GM21723 (cell line): Measurements from ENCODE around the gene KCNK17.

Experiments
- ATAC-seq: cut with Tn5 transposase; IDR thresholded peaks from one replicate; pipeline ENCODE4 v1.9.1; 2021; ENCODE audit warnings: mild to moderate bottlenecking, moderate library complexity; ENCODE audit not compliant: unreplicated experiment

The KCNK17 gene, protein sequence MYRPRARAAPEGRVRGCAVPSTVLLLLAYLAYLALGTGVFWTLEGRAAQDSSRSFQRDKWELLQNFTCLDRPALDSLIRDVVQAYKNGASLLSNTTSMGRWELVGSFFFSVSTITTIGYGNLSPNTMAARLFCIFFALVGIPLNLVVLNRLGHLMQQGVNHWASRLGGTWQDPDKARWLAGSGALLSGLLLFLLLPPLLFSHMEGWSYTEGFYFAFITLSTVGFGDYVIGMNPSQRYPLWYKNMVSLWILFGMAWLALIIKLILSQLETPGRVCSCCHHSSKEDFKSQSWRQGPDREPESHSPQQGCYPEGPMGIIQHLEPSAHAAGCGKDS

GRCh38 chr6:39314273-39314795, at the start of gene KCNK17:
Gene KCNK17 (minus strand): TSS chr6:39314419. CDS start chr6:39314320, 99 bp downstream.
- no peak for ATAC-seq

DNA sequence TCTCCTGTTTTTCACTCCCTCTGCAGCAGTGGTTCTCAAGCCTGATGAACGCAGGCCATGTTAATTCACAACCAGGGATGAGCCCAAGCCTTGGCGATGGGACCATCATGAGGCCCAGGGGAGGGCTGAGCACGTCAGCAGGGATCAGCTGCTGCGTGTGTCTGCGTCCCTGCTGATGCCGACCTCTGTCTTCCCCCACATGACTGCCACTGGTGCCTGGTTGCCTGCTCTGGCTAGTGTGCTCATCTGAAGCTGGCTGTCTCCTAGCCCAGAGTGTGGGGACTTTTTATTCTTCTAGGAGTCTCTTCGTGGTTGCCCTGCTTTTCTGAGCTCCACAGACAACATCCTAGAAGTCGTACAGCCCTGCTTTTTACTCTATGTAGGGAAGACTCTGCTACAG, 49.1 kb upstream of the KCNK17 start:
- no peak for ATAC-seq

GRCh38 chr6:39362487-39362865, 48.3 kb upstream of the KCNK17 start:
- no peak for ATAC-seq

- ATAC-seq, result peak; percentile 72
These were observed 47.7 kb upstream of the KCNK17 start for GRCh38 chr6:39361657-39362486.

DNA sequence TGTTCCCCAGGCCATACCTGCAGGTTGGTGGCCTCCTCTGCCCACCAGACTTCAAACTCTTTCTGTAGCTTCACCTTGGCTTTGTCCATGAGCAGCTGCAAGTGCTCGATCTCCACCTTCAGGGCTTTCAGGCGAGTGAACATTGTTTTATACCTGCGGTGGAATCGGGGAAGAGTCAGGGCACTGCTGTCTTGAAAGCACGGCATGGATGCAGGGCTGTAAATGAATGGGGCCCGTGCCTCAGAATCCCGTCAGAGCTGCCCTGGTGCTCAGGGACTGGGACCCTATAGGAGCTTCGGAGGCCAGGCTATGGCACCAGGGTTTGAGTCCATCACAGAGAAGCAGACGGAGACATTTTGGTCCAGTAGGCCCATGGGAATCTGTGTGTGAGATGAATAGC, 46.2 kb upstream of the KCNK17 start:
- no peak for ATAC-seq

GRCh38 chr6:39357998-39358686, 43.9 kb upstream of the KCNK17 start:
- ATAC-seq, result no peak

- no peak for ATAC-seq
These were observed 39.6 kb upstream of the KCNK17 start for GRCh38 chr6:39353698-39354315.

- ATAC-seq, result no peak
These were observed 36.7 kb upstream of the KCNK17 start for GRCh38 chr6:39350723-39351505.

- no peak for ATAC-seq
These were observed 34.5 kb upstream of the KCNK17 start for GRCh38 chr6:39348740-39349139.

DNA sequence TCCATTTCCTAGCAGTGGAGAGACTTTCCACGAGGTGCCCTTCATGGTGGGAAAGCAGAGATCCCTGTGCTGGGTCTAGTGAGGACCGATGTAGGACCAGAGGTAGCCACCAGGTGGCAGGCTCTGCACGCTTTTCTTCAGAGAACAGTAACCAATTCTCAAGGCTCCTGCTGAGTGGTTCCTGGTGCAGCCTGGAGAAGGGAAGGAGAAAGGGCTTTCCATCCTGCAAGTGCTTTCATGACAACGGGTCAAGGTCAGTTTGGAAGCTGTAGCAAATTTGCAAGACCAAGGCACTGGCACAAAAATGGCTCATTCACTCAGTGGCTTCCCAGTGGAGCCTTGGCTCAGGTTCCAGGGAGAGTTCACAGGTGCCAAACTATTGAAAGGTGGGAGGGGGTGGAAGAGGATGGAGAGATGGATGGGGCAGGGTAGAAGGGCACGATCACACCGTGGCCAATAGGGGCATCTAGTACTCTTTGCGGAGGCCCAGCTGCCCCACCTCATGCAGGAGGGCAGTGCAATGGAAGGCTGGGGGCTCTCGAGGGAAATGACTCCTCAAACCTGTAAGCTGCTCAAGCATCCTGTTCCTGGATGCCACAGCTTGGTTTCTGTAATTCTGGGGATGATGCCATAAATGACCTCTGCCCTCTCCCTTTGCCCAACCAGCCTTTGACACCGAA, 33.8 kb upstream of the KCNK17 start:
- ATAC-seq, result peak; percentile 65

- no peak for ATAC-seq
These were observed 33.0 kb upstream of the KCNK17 start for GRCh38 chr6:39347206-39347605.

- no peak for ATAC-seq
These were observed 30.6 kb upstream of the KCNK17 start for GRCh38 chr6:39344821-39345280.

GRCh38 chr6:39343396-39343870, 29.2 kb upstream of the KCNK17 start:
- no peak for ATAC-seq

- no peak for ATAC-seq
These were observed 28.6 kb upstream of the KCNK17 start for GRCh38 chr6:39342692-39343395.

GRCh38 chr6:39341937-39342336, 27.7 kb upstream of the KCNK17 start:
- ATAC-seq, result no peak

DNA sequence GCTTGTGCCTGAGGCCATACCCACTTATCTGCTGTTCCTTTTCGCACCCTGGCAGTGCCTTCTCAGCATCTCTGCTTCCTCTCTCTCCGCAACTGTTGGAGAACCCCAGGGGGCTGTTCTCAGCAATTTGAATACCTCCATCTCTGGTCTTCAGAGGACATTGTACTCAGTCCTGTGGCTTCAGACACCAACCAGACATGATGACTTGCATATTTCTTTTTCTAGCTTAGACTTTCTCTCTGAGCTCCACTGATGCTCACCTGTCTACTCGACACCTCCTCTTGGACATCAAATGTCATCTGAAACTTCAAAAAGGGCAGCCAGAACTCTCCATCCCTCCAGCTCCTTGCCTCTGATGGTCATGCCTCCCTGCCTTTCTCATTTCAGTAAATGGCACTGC, 27.1 kb upstream of the KCNK17 start:
- ATAC-seq, result no peak

GRCh38 chr6:39339868-39340550, 25.8 kb upstream of the KCNK17 start:
- ATAC-seq, result no peak
